Fibroblast of lung (primary cell): ENCODE measurements around the gene NUDT4. TPM values are rescaled to one million over a fixed set of nuclear protein-coding genes. Genes with fewer than 3 reads are reported as not detected.

ENCODE experiments used
- DNase-seq, 2 donors: peaks; one replicate each; pipeline versions ENCODE4 v3.0.0 to v3.0.0-alpha.2; 2010; ENCODE audit warnings: low read depth in 2 of 2
- H2AFZ ChIP-seq: 2 replicates; pipeline ENCODE4 v1.5.1; 2012; ENCODE audit warnings: low read length, control low read depth, inconsistent platforms
- H3K27ac ChIP-seq: 2 replicates; pipeline ENCODE4 v1.5.1; 2011; ENCODE audit warnings: low read length, control low read depth; ENCODE audit not compliant: insufficient read depth
- H3K27me3 ChIP-seq: 2 replicates; pipeline ENCODE4 v1.5.1; 2011; ENCODE audit warnings: mild to moderate bottlenecking, low read length; ENCODE audit not compliant: control insufficient read depth, insufficient read depth
- H3K36me3 ChIP-seq: 2 replicates; pipeline ENCODE4 v1.5.1; 2011; ENCODE audit warnings: low read length; ENCODE audit not compliant: control insufficient read depth, insufficient read depth
- H3K4me1 ChIP-seq: 2 replicates; pipeline ENCODE4 v1.5.1; 2011; ENCODE audit warnings: low read length; ENCODE audit not compliant: control insufficient read depth, insufficient read depth; ENCODE audit errors: extremely low read depth
- H3K4me2 ChIP-seq: 2 replicates; pipeline ENCODE4 v1.5.1; 2011; ENCODE audit warnings: low read length, control low read depth; ENCODE audit not compliant: insufficient read depth; ENCODE audit errors: extremely low read depth
- H3K4me3 ChIP-seq, 4 experiments: fragments of 200-600 bp in 1 of 4; sonication (generic) in 1 of 4; replicated peaks in 1 of 4; 2 replicates each; pipeline ENCODE4 v1.5.1; 2011 to 2016; ENCODE audit warnings: low read length in 4 of 4, low read depth in 3 of 4, mild to moderate bottlenecking in 3 of 4, control low read depth in 2 of 4, inconsistent platforms in 1 of 4, mixed read lengths in 1 of 4; ENCODE audit not compliant: insufficient read depth in 1 of 4; ENCODE audit errors: control extremely low read depth in 1 of 4
- H3K79me2 ChIP-seq: 2 replicates; pipeline ENCODE4 v1.5.1; 2012; ENCODE audit warnings: mild to moderate bottlenecking, low read length, inconsistent platforms; ENCODE audit not compliant: control insufficient read depth, insufficient read depth
- H3K9ac ChIP-seq: 2 replicates; pipeline ENCODE4 v1.5.1; 2011; ENCODE audit warnings: mild to moderate bottlenecking, low read length, control low read depth; ENCODE audit not compliant: insufficient read depth
- H3K9me3 ChIP-seq: 2 replicates; pipeline ENCODE4 v1.5.1; 2012; ENCODE audit warnings: low read depth, low read length; ENCODE audit not compliant: control insufficient read depth, insufficient read depth
- H4K20me1 ChIP-seq: 2 replicates; pipeline ENCODE4 v1.5.1; 2011; ENCODE audit warnings: low read length; ENCODE audit not compliant: control insufficient read depth, insufficient read depth; ENCODE audit errors: extremely low read depth
- CTCF ChIP-seq, 2 donors: IDR thresholded peaks in 1 of 2; conservative IDR thresholded peaks in 1 of 2; 1 replicate in 1 of 2; 2 replicates in 1 of 2; pipeline ENCODE4 v1.5.1; 2011 to 2012; ENCODE audit warnings: low read length in 2 of 2, control low read depth in 1 of 2, inconsistent platforms in 1 of 2, low read depth in 1 of 2, mild to moderate bottlenecking in 1 of 2
- EZH2 ChIP-seq: IDR thresholded peaks from 2 replicates; pipeline ENCODE4 v1.5.1; 2012; ENCODE audit warnings: low read length, control low read depth, mild to moderate bottlenecking; ENCODE audit errors: missing control alignments
- polyA plus RNA-seq, 2 donors: library from polyadenylated mRNA; depleted of rRNA in 1 of 2; stranded (reverse) in 1 of 2; unstranded in 1 of 2; fragments of >200 nt; gene quantifications; 2 replicates each; pipeline ENCODE4 v1.2.1, GENCODE V29; 2011 to 2012; ENCODE audit warnings: missing spikeins in 1 of 2
- total RNA-seq: library from RNA; depleted of rRNA; stranded (reverse); fragments of >200 nt; gene quantifications from 2 replicates; pipeline ENCODE4 v1.2.1, GENCODE V29; 2014

The NUDT4 gene
- total and polyA plus RNA-seq, 2 donors (not counting 1 experiment from before 2014, with no cell fraction given) = 56.6 to 73.5 TPM

- H3K36me3 ChIP-seq = no peaks in the 10 kb centered on the region
- no peak for TF ChIP-seq EZH2
- no peak for TF ChIP-seq CTCF (conservative IDR thresholded peaks at IDR 0.05 in 1 of 2, IDR thresholded peaks at IDR 0.05 in 1 of 2; ENCODE audit: low read depth in 1 of 2, low read length in 2 of 2)
- no peaks in the 10 kb centered on the region for H3K79me2 ChIP-seq
- H3K27ac ChIP-seq = no peak overlapping the region
- H3K4me3 ChIP-seq = no peak overlapping the region
- H3K9ac ChIP-seq = no peak overlapping the region
- H3K4me1 ChIP-seq = no peaks in the 10 kb centered on the region
- no peak overlapping the region for H2AFZ ChIP-seq
- no peaks in the 10 kb centered on the region for H4K20me1 ChIP-seq
- H3K27me3 ChIP-seq = no peaks in the 10 kb centered on the region
- no peak for DNase-seq
- H3K4me2 ChIP-seq = no peak overlapping the region
- no peaks in the 10 kb centered on the region for H3K9me3 ChIP-seq
Observed at GRCh38 chr12:93339695-93340094, 38.0 kb upstream of the NUDT4 start.

- Histone ChIP-seq H4K20me1 (no peaks in the 10 kb centered on the region), H2AFZ (no peak overlapping the region), H3K79me2 (no peaks in the 10 kb centered on the region), H3K36me3 (no peaks in the 10 kb centered on the region), H3K9me3 (no peaks in the 10 kb centered on the region), H3K4me1 (no peaks in the 10 kb centered on the region), H3K27me3 (no peaks in the 10 kb centered on the region), H3K4me3 (no peak overlapping the region), H3K27ac (no peak overlapping the region), H3K4me2 (no peak overlapping the region), H3K9ac (no peak overlapping the region)
- no peak for DNase-seq
- TF ChIP-seq CTCF (conservative IDR thresholded peaks at IDR 0.05 in 1 of 2, IDR thresholded peaks at IDR 0.05 in 1 of 2; ENCODE audit: low read depth in 1 of 2, low read length in 2 of 2) (no peak), EZH2 (no peak)
Observed at GRCh38 chr12:93341409-93342049, 36.2 kb upstream of the NUDT4 start.

- Histone ChIP-seq H3K27ac (no peak overlapping the region), H2AFZ (no peak overlapping the region), H4K20me1 (no peaks in the 10 kb centered on the region), H3K4me2 (no peak overlapping the region), H3K36me3 (no peaks in the 10 kb centered on the region), H3K4me3 (no peak overlapping the region), H3K9ac (no peak overlapping the region), H3K4me1 (no peaks in the 10 kb centered on the region), H3K27me3 (no peaks in the 10 kb centered on the region), H3K9me3 (no peaks in the 10 kb centered on the region), H3K79me2 (no peaks in the 10 kb centered on the region)
- DNase-seq = no peak
- TF ChIP-seq EZH2 (no peak), CTCF (conservative IDR thresholded peaks at IDR 0.05 in 1 of 2, IDR thresholded peaks at IDR 0.05 in 1 of 2; ENCODE audit: low read depth in 1 of 2, low read length in 2 of 2) (no peak)
Observed at GRCh38 chr12:93347054-93347785, 30.5 kb upstream of the NUDT4 start.
